Stimulated activated CD8-positive, alpha-beta memory T cell treated with anti-CD3 and anti-CD28 coated beads, Interleukin-7, amount 100 ng/mL, for 24 hours (primary cell): ENCODE measurements around the gene EDA.

Source experiments
- DNase-seq: peaks from one replicate; pipeline ENCODE4 v3.0.0-alpha.2; 2020; ENCODE audit warnings: low read depth

The EDA gene

DNA sequence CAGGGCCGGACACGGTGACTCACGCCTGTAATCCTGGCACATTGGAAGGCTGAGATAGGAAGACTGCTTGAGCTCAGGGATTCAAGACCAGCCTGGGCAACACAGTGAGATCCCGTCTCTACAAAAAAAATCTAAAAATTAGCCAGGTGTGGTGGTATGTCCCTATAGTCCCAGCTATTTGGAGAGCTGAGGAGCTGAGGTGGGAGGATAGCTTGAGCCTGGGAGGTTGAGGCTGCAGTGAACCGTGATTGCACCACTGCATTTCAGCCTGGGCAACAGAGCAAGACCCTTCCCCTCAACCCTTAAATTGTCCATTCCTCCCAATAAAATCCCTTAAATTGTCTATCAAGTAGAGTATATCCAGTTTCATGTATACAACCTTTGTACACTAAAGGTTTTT, 463.4 kb downstream of the EDA start:
- DNase-seq: no peak

DNA sequence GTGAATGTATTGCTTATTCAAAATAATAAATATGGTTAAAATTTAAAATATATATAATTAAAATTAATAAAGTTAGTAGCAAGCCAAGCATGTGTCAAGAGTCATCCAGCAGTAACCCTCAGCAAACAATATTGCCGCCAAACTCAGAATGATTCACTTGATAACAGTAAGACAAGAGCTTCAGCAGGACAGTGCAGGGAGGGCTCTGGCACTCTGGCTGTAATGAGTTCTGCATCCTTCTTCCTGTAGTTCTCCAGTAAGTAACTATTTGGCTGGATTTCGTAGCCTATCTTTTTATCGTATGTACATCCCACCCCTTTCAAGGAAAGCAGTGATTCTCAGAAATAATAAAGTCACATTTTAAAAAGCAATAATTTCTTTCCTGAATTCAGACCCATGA, 464.0 kb downstream of the EDA start:
- DNase-seq: no peak

DNA sequence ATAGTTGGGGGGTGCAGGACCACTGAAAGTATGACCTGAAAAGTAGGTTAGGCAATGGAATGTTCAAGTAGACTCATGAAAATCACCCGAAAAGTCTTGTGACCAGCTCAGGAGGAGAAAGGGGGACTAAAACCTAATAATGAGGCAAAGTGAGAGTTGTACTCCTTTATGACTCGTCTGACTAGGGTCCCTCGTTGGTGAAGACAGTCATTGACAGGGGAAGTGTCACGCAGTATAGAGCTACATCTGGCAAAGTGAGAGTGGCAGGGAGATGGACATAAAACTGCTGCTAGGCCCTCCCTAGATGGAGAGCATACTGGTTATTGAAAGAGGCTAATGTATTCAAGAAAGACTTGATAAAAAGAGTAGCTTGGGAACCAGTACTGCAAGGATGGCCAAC, 466.8 kb downstream of the EDA start:
- DNase-seq: no peak

DNA sequence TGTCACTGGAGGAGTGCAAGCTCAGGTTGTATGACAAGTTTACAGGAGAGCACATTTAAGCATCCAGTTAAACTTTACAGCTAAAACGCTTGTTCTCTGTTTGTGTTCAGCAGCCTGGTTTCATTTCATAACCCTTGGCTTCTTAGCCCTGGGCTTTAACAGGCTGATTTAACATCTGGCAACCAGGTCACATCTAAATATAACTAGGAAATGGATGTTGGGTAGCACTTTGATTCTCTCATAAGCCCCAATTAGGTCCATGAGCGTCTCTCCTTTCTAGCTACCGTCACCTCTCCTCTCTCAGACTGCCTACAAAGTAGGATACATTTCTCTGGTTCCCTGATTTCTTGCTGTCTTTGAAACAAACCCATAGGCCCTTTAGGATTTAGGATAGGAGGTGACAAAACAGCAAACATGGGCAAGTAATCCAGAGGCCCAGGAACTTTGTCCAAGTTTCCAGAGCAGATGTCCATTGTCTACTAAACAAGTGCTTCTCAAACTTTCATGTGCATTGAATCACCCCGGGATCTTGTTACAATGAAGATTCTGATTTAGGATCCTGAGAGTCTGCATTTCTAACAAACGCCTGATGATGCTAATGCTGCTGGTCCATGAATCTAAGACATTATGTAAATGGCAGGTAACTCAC, 468.8 kb downstream of the EDA start:
- DNase-seq: no peak

DNA sequence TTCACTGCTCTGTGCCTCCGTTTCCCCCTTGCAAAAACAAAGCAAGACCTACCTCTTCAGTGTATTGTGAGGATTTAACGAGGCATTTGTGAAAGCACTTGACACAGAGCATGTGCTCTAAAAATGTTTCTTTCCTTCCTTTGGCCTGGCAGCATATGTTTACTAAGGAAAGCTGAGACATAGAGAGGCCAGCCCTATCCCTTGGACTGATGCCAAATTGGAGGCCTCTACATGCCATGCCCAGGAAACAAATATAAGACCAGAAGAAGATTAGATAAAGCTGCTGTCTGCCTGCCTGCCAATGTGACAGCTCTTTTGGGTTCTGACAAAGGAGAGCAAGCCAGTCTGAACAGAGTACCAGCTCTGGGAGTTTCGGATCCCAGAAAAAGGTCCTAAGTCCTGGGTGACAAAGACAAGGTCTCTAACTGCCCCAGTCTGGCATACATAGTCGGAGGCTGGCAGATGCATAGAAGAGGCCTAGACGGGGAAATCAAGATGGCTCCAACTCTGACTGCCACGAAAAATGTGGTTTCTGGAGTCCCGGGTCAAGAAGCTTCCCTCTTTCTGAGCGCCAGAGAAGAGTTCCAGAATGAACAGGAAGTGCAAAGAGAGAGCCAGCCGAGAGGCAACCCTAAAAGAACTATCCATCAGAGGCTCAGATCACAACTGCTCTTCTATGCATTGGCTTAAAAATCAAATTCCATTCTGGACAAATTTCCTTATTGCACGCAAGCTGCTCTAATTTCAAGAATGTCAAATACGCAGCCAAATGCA, 472.1 kb downstream of the EDA start:
- no peak for DNase-seq

DNA sequence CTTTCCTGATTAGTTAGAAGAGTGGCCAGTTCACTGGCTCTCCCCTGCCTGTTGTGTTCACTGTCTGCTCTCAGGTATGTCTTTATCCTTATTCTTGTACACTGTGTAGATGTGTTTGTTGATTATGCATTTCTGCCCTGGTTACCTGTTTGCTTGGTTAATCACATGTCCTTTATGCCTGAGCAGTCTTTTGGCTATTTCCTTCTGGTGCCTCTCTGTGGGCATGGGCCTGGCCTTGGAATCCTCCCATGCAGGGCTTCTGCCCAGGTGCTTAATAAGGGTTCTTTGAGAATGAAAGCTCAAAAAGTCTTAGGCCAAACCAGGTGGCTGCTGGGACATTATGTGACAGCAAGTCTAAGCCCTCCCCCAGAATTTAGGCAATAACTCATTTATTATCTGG, 472.8 kb downstream of the EDA start:
- no peak for DNase-seq
